HUES48 (cell line): ENCODE data around the gene GPC5.
"Not testable (repeated sequence)": the region's sequence is repeated elsewhere in the genome, so short reads cannot be mapped to it uniquely, and the experiment has no call there.

Source experiments
- H3K27ac ChIP-seq: one replicate; pipeline ENCODE4 v1.7.0; 2013; ENCODE audit warnings: low read depth, low read length, inconsistent platforms
- H3K27me3 ChIP-seq: 2 replicates; pipeline ENCODE4 v1.6.1; 2013; ENCODE audit warnings: mild to moderate bottlenecking, low read length; ENCODE audit not compliant: control insufficient read depth, insufficient read depth
- H3K36me3 ChIP-seq: 2 replicates; pipeline ENCODE4 v1.6.1; 2013; ENCODE audit warnings: low read length; ENCODE audit not compliant: control insufficient read depth, insufficient read depth
- H3K4me1 ChIP-seq: 2 replicates; pipeline ENCODE4 v1.6.1; 2013; ENCODE audit warnings: mild to moderate bottlenecking, low read length; ENCODE audit not compliant: control insufficient read depth, insufficient read depth
- H3K4me3 ChIP-seq: 2 replicates; pipeline ENCODE4 v1.5.1; 2013; ENCODE audit warnings: mild to moderate bottlenecking, low read depth, low read length
- H3K9ac ChIP-seq: 2 replicates; pipeline ENCODE4 v1.6.1; 2013; ENCODE audit warnings: mild to moderate bottlenecking, low read depth, low read length, moderate library complexity
- H3K9me3 ChIP-seq: 2 replicates; pipeline ENCODE4 v1.6.1; 2013; ENCODE audit warnings: low read length; ENCODE audit not compliant: control insufficient read depth, insufficient read depth

The GPC5 gene

GRCh38 chr13:92864584-92865284 is 1466.3 kb downstream of the GPC5 start:
- Histone ChIP-seq H3K4me1 (no peaks in the 10 kb centered on the region), H3K27ac (no peak overlapping the region), H3K36me3 (no peaks in the 10 kb centered on the region), H3K4me3 (no peak overlapping the region), H3K9ac (no peak overlapping the region), H3K9me3 (no peaks in the 10 kb centered on the region), H3K27me3 (no peaks in the 10 kb centered on the region)

DNA sequence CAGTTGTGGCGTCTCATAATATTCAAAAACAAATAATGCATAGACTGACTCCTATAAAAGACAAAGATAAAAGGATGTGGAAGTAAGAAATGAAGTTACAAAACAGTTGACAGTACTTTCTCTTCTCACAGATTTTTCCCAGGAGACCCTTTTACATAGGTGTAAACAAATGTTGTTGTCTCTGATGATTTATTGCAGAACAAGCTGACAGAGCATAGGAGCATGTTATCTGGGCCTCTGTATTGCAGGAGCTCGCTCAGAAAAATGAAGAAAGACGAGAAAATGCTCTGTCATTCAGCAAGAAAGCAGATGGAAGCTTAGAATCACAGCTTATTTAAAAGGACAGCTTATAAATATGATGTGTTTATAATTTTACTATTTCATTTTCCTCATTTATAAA is 1474.6 kb downstream of the GPC5 start:
- H3K9me3 ChIP-seq, result no peaks in the 10 kb centered on the region
- no peak overlapping the region for H3K9ac ChIP-seq
- no peaks in the 10 kb centered on the region for H3K27me3 ChIP-seq
- no peaks in the 10 kb centered on the region for H3K4me1 ChIP-seq
- H3K4me3 ChIP-seq, result no peak overlapping the region
- no peak overlapping the region for H3K27ac ChIP-seq
- no peaks in the 10 kb centered on the region for H3K36me3 ChIP-seq

DNA sequence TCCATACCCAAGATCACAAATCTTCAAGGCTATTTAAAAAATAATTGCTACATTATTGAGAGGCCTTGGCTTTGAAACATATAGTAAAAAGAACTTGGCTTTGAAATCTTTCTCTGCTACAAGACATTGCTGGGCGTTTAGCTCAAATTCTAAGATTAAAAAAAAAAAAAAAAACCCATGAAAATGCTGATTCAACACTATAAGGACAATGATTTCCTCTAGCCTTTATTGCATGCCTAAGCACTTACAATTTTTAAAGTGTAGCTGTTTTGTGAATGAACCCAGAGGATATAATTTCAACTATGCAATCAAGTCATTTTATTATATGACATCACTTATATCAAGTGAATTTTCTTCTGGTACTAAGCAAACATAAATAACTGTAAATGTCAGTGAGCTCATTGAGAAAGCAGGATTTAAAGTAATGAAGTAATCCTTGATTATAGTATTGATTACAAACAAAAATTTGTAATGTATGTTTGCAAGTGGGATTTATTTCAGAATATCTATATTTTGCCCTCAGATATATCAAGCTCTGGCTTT is 1488.2 kb downstream of the GPC5 start:
- Histone ChIP-seq H3K27me3 (no peaks in the 10 kb centered on the region), H3K9me3 (no peaks in the 10 kb centered on the region), H3K4me3 (no peak overlapping the region), H3K36me3 (no peaks in the 10 kb centered on the region), H3K4me1 (peaks cover 3% of the 10 kb centered on the region; the same call in 1 of the 2 replicates), H3K27ac (no peak overlapping the region), H3K9ac (no peak overlapping the region)

DNA sequence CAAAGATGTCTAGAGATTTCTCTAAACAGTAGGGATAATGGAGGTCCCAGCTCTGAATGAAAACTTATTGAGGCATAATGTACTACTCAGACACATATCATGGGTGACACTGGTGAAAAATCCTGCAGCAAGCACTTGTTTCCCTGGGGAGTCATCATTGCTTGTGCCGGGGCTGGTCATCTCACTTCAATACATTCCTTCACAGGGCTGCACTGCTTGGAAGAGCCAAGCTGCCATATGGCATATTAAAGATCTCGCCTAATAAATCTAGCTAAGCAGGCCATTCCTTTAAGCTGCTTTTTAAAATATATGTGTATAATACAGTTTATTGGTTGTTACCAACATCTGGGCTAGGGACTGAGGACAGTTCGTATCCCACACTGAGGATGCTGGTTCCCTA is 1496.0 kb downstream of the GPC5 start:
- H3K9ac ChIP-seq, result no peak overlapping the region
- no peak overlapping the region for H3K27ac ChIP-seq
- no peaks in the 10 kb centered on the region for H3K4me1 ChIP-seq
- H3K9me3 ChIP-seq, result no peaks in the 10 kb centered on the region
- no peaks in the 10 kb centered on the region for H3K27me3 ChIP-seq
- H3K4me3 ChIP-seq, result no peak overlapping the region
- no peaks in the 10 kb centered on the region for H3K36me3 ChIP-seq

GRCh38 chr13:92896842-92897241 is 1498.4 kb downstream of the GPC5 start:
- Histone ChIP-seq H3K9ac (no peak overlapping the region), H3K9me3 (no peaks in the 10 kb centered on the region), H3K4me1 (no peaks in the 10 kb centered on the region), H3K36me3 (no peaks in the 10 kb centered on the region), H3K27ac (no peak overlapping the region), H3K27me3 (no peaks in the 10 kb centered on the region), H3K4me3 (no peak overlapping the region)

GRCh38 chr13:92898946-92899345 is 1500.5 kb downstream of the GPC5 start:
- H3K4me3 ChIP-seq, H3K4me1 ChIP-seq, H3K27ac ChIP-seq, H3K27me3 ChIP-seq, H3K9me3 ChIP-seq, H3K36me3 ChIP-seq, H3K9ac ChIP-seq: not testable (repeated sequence)

DNA sequence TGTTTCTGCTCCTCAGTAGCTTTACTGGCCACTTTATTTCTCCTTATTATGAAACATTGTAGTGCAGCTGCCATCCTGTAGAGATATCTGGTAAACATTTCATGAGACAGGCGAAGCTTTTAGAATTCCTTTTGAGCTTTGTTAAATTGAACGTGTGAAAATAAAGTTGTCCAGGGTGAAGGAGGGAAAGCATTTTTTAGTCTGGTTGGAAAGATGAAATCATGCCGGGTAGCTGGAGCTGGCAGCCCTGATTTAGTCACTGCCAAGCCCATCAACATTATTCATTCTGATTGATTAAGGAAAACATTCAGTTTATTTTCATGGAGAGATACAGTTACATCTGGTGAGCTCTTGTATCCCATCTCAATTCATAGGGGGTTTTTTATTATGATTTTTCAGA is 1502.0 kb downstream of the GPC5 start:
- H3K36me3 ChIP-seq, result no peaks in the 10 kb centered on the region
- no peak overlapping the region for H3K4me3 ChIP-seq
- no peak overlapping the region for H3K9ac ChIP-seq
- H3K27me3 ChIP-seq, result no peaks in the 10 kb centered on the region
- no peak overlapping the region for H3K27ac ChIP-seq
- H3K9me3 ChIP-seq, result peaks cover 3% of the 10 kb centered on the region; the same call in 1 of the 2 replicates
- H3K4me1 ChIP-seq, result no peaks in the 10 kb centered on the region

- Histone ChIP-seq H3K27me3 (no peaks in the 10 kb centered on the region), H3K9ac (no peak overlapping the region), H3K4me3 (no peak overlapping the region), H3K27ac (no peak overlapping the region), H3K4me1 (no peaks in the 10 kb centered on the region), H3K36me3 (no peaks in the 10 kb centered on the region), H3K9me3 (peaks cover 6% of the 10 kb centered on the region; the same call in 1 of the 2 replicates)
Measured at GRCh38 chr13:92901739-92902138, 1503.3 kb downstream of the GPC5 start.

GRCh38 chr13:92912629-92913028 is 1514.2 kb downstream of the GPC5 start:
- H3K36me3 ChIP-seq, result no peaks in the 10 kb centered on the region
- no peak overlapping the region for H3K4me3 ChIP-seq
- no peak overlapping the region for H3K9ac ChIP-seq
- no peaks in the 10 kb centered on the region for H3K27me3 ChIP-seq
- H3K4me1 ChIP-seq, result no peaks in the 10 kb centered on the region
- H3K9me3 ChIP-seq, result no peaks in the 10 kb centered on the region
- no peak overlapping the region for H3K27ac ChIP-seq

DNA sequence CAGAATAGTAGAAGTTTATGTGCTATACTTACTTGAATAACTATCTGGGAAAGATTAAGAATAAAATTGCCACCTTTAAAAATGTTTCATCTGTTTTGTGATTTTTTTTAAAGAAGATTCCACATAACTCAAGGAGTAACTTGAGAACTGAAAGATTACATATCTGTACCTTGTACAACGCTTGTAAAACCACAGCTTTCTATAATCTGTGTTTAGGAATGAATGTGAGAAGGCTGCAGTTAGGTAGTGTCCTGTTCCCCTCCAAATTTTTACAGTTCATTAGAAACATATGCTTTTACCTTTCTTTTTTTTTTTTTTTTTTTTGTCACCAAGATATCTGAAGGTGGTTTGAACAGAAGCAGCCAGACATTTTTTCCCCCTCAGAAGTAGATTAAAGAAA is 1515.4 kb downstream of the GPC5 start:
- H3K36me3 ChIP-seq, result no peaks in the 10 kb centered on the region
- no peaks in the 10 kb centered on the region for H3K9me3 ChIP-seq
- H3K27me3 ChIP-seq, result no peaks in the 10 kb centered on the region
- no peak overlapping the region for H3K9ac ChIP-seq
- H3K4me3 ChIP-seq, result no peak overlapping the region
- H3K4me1 ChIP-seq, result no peaks in the 10 kb centered on the region
- no peak overlapping the region for H3K27ac ChIP-seq
